ENCODE measurements around the gene XPNPEP2.

The XPNPEP2 gene

GRCh38 chrX:129800186-129800585 lies 61.4 kb downstream of the XPNPEP2 start:
- no peak for DNase-seq (ENCODE audit: low spot score)

GRCh38 chrX:129802863-129803262 lies 64.1 kb downstream of the XPNPEP2 start:
- no peak for DNase-seq (ENCODE audit: low spot score)

GRCh38 chrX:129804806-129805205 lies 66.0 kb downstream of the XPNPEP2 start:
- DNase-seq (ENCODE audit: low spot score), result no peak

GRCh38 chrX:129808158-129808828 lies 69.5 kb downstream of the XPNPEP2 start:
- DNase-seq (ENCODE audit: low spot score), result no peak

GRCh38 chrX:129808829-129809796 lies 70.3 kb downstream of the XPNPEP2 start:
- peak; percentile 25 for DNase-seq (ENCODE audit: low spot score)

- no peak for DNase-seq (ENCODE audit: low spot score)
These were observed 75.0 kb downstream of the XPNPEP2 start for GRCh38 chrX:129813662-129814368.

GRCh38 chrX:129818123-129818522 lies 79.3 kb downstream of the XPNPEP2 start:
- DNase-seq (ENCODE audit: low spot score), result no peak
